Bronchial epithelial cell (primary cell): Measurements from ENCODE around the gene FAM13A. TPM values are rescaled to one million over a fixed set of nuclear protein-coding genes. Genes with fewer than 3 reads are reported as not detected.
A peak's percentile ranks its signal among the peaks of the same experiment; 100 is the strongest.

Experiments
- DNase-seq: peaks from one replicate; pipeline ENCODE4 v3.0.0-alpha.2; 2010; ENCODE audit warnings: low read depth
- FAIRE-seq: peaks from 2 replicates; lab custom pipeline; 2011; peaks lifted over from hg19 to GRCh38; lab: Jason Lieb, UNC
- H3K27me3 ChIP-seq: 2 replicates; pipeline ENCODE4 v1.5.1; 2011; ENCODE audit warnings: low read length; ENCODE audit not compliant: control insufficient read depth, insufficient read depth
- H3K36me3 ChIP-seq: 2 replicates; pipeline ENCODE4 v1.5.1; 2011; ENCODE audit warnings: low read length; ENCODE audit not compliant: control insufficient read depth, insufficient read depth
- H3K4me3 ChIP-seq: 2 replicates; pipeline ENCODE4 v1.5.1; 2011; ENCODE audit warnings: mild to moderate bottlenecking, low read depth, low read length, control low read depth
- total RNA-seq: library from RNA; depleted of rRNA; stranded (reverse); fragments of >200 nt; gene quantifications from 2 replicates; pipeline ENCODE4 v1.2.1, GENCODE V29; 2014
- TF ChIP-seq, protein P1 (sequence below): IDR thresholded peaks from 2 replicates; pipeline ENCODE4 v1.5.1; 2011; ENCODE audit warnings: mild to moderate bottlenecking, moderate library complexity, low read length, control low read depth, inconsistent platforms; ENCODE audit not compliant: insufficient read depth, severe bottlenecking

FAM13A gene
- total RNA-seq, 1 donor from 2014 or later, result 5.8 TPM

- peak; percentile 19 for DNase-seq
- no peaks in the 10 kb centered on the region for H3K27me3 ChIP-seq
- H3K4me3 ChIP-seq, result no peak overlapping the region
- no peak for FAIRE-seq
- H3K36me3 ChIP-seq, result no peaks in the 10 kb centered on the region
- TF ChIP-seq, protein P1, sequence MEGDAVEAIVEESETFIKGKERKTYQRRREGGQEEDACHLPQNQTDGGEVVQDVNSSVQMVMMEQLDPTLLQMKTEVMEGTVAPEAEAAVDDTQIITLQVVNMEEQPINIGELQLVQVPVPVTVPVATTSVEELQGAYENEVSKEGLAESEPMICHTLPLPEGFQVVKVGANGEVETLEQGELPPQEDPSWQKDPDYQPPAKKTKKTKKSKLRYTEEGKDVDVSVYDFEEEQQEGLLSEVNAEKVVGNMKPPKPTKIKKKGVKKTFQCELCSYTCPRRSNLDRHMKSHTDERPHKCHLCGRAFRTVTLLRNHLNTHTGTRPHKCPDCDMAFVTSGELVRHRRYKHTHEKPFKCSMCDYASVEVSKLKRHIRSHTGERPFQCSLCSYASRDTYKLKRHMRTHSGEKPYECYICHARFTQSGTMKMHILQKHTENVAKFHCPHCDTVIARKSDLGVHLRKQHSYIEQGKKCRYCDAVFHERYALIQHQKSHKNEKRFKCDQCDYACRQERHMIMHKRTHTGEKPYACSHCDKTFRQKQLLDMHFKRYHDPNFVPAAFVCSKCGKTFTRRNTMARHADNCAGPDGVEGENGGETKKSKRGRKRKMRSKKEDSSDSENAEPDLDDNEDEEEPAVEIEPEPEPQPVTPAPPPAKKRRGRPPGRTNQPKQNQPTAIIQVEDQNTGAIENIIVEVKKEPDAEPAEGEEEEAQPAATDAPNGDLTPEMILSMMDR, result no peak
Observed at GRCh38 chr4:88756149-88756548, 300.8 kb downstream of the FAM13A start.

GRCh38 chr4:88755454-88755853, 301.5 kb downstream of the FAM13A start:
- no peak overlapping the region for H3K4me3 ChIP-seq
- FAIRE-seq (no peak), DNase-seq (no peak)
- TF ChIP-seq, protein P1, result no peak
- H3K36me3 ChIP-seq, result peaks cover under 1% of the 10 kb centered on the region
- no peaks in the 10 kb centered on the region for H3K27me3 ChIP-seq

DNA sequence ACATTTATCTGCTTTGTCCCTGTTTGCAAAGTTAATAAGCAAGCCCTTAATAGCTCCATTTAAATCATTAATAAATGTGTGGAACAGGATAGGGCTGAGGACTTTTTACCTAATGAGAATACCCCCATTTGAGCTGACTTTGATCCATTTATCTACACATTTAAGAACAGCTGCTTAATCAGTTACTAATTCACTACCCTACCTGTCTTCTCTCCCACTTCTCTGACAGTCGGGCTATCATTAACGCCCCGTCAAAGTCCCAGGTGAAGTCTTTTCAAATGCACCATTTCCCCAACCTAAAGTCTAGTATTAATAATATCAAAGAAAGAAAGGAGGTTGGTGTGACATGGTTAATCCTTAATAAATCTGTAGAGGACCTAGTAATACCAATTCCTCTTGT, 302.2 kb downstream of the FAM13A start:
- no peak for FAIRE-seq
- DNase-seq, result no peak
- H3K27me3 ChIP-seq, result no peaks in the 10 kb centered on the region
- TF ChIP-seq, protein P1, result no peak
- peaks cover 6% of the 10 kb centered on the region for H3K36me3 ChIP-seq
- no peak overlapping the region for H3K4me3 ChIP-seq

DNA sequence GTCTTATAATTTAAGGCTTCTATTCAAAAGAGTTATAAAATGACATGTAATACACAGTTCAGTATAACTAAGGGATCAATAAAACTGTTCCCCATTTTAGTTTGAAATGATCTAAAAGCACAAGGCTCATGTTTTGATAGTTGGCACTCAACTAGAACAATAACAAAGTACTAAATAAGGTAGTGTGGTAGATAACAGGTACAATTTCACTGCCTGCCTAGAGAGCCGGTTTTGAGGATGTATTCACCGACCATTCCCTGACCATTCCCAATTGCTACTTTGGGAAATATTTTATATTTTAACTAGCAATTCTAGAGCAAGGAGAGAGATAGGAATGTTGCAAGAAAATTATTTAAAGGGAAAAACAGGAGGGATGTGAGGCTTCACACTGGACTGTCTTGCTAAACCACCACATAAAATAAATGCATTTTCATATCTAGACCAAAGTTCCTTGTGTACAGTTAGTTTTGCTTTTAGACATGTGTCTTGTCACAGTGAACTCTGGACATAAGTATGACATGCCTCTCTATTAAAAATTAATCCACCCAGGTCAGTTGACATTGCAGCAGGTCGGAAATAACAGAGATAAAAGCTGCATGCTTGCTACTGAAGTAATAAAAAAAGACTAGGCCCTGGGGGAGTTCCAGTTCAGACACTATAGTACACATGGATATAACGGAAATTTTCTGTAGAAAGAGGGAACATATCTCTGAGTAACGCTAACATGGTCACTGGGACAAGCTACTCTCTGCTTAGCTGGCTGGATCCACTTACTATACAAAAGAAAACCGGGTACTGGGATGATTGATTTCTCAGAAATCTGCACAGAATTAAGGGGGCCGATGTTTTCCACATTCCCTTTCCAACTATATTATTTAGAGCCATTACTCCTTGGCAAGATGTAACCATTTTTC, 303.1 kb downstream of the FAM13A start:
- H3K36me3 ChIP-seq, result peaks cover 11% of the 10 kb centered on the region
- FAIRE-seq (no peak), DNase-seq (no peak)
- H3K4me3 ChIP-seq, result no peak overlapping the region
- no peaks in the 10 kb centered on the region for H3K27me3 ChIP-seq
- TF ChIP-seq, protein P1, result no peak

- FAIRE-seq (no peak), DNase-seq (no peak)
- Histone ChIP-seq H3K27me3 (no peaks in the 10 kb centered on the region), H3K36me3 (peaks cover 15% of the 10 kb centered on the region), H3K4me3 (no peak overlapping the region)
- TF ChIP-seq, protein P1, result no peak
Observed at GRCh38 chr4:88752754-88753153, 304.2 kb downstream of the FAM13A start.
